HG03175 (cell line): ENCODE data around the gene ISLR.

Experiments
- ATAC-seq: cut with Tn5 transposase; IDR thresholded peaks from one replicate; pipeline ENCODE4 v1.9.1; 2021; ENCODE audit warnings: mild to moderate bottlenecking, moderate library complexity; ENCODE audit not compliant: unreplicated experiment

The ISLR gene, protein sequence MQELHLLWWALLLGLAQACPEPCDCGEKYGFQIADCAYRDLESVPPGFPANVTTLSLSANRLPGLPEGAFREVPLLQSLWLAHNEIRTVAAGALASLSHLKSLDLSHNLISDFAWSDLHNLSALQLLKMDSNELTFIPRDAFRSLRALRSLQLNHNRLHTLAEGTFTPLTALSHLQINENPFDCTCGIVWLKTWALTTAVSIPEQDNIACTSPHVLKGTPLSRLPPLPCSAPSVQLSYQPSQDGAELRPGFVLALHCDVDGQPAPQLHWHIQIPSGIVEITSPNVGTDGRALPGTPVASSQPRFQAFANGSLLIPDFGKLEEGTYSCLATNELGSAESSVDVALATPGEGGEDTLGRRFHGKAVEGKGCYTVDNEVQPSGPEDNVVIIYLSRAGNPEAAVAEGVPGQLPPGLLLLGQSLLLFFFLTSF

DNA sequence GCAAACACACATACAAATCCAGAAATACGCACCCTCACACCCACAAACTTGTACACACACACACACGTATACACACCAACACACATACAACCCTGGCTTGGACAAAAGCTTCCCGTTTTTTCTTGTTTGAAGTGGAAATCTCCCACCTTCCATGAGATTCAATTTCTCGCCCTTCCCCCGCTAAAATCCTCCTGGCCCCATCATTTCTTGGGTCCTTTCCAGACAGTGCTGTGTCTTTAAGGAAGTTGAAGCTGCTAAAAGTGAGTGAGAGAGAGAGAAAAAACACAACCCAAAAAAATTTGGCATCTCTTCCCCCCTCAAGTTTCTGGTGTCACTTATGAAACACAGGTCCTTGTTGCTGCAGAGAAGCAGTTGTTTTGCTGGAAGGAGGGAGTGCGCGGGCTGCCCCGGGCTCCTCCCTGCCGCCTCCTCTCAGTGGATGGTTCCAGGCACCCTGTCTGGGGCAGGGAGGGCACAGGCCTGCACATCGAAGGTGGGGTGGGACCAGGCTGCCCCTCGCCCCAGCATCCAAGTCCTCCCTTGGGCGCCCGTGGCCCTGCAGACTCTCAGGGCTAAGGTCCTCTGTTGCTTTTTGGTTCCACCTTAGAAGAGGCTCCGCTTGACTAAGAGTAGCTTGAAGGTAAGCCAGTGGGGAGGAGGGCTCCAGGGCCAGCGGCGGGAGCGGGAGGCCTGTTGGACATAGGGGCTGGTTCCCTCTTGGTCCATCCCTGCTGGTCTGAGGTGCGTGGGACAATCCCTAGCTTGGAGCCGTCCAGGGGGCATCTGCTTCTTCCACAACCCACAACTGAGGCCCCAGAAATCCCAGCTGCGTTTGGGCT is at the start of gene ISLR:
Gene ISLR (plus strand): TSS at position 331 of the 839 bp plus-strand sequence. CDS start 1,149 bp downstream, outside the sequence.
- no peak for ATAC-seq

DNA sequence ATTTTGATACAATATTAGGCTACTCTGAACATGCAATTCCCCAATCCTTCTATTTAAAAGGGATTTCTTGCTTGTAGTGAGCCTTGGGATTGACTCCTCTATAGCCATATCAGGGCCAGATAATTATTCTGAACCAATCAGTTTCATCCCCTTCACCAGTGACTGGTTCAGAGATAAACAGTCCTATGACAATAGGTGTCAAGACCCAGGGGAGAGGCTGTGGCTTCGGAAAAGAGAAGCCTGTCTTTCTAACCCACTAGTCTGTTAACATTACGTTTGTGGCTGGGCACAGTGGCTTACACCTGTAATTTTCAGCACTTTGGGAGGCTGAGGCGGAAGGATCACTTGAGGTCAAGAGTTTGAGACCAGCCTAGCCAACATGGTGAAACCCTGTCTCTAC is 49.3 kb upstream of the ISLR start:
- ATAC-seq, result no peak

DNA sequence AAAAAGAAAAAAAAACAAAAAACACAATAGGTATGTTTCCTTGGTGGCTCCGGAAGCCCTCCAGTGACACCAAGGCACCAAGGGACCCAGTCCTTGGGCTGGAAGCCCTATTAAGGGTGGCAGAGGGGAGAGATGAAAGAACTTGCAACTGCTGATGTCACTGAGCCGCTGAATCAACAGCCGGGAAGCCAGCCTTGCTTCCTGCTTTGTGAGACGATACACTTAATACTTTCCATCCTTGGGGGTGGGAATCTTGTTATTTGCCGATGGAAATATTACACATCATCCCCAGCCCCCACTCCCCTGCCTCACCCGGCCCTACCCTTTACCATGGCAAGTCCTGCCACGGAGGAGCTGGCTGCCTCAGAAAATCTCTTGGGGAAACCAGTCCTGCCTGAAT is 48.8 kb upstream of the ISLR start:
- no peak for ATAC-seq

DNA sequence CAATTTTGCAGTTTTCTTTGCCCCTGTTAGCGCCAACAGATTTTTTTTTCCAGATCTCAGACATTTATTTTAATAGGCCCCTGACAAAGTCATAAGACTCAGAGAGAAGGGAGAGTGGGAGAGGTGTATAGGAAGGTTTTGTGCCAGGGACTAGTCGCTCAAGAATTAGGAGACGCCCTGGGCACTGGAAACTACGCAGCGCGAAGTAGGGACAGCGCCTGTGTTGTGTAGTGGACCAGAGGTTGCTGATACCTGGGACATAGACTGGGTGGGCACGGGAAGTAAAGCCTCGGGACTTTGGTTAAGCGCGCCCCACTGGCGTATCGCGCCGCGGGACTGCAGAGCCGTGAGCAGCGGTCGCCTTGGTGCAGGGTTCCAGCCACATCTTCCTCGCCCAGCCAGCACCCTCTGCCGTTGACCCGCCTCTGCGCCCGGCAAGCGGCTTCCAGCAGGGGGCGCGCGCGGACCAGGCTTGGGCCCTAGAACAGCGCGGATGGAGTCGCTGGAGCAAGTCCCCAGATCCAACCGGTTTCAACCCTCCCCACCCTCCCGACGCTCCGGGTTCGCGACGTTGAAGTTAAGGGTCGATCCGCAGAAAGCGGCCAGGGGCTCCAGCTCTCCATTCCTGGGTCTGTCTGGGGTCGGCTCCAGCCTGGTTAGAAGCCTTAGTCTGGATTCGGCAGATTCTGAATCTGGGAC is 46.1 kb upstream of the ISLR start:
- ATAC-seq, result peak; percentile 70

DNA sequence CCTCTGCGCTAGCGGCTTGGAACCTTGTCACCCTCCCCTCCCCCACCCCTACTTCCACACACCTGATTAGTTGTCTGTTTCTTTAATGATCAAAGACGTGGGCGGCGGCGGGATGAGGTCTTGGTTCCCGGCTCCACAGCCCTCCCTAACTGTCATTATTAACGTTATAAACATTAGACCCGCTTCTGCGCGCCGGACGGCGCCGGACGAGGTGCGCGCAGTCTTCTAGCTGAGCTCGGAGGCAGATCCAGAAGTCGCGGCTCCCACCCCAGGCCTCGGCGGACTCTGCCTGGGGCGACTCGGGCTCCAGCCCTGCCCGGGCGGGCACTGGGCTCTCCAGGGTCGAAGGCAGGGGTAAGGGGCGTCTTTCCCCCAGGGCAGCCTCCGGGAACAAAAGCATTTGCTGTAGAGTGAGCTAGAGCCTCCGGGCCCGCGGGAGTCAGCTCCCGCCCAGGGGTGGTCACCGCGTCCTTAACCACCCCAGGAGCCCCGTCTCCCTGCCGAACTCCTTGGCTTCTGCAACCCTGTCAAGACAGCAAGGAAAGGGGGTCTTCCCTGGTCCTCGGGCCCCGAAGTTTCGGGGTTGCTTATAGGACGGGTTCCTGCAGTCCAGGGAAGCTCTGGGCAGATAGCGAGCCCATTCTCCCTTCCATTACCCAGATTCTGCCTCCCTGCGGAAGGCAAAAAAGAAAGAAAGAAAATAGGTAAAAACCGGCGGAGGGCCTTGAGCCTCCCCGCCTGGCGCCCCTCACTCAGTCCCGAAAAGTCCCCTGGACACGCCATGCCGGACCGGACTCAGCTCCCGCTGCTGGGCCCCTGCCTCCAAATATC is 45.3 kb upstream of the ISLR start:
- no peak for ATAC-seq

DNA sequence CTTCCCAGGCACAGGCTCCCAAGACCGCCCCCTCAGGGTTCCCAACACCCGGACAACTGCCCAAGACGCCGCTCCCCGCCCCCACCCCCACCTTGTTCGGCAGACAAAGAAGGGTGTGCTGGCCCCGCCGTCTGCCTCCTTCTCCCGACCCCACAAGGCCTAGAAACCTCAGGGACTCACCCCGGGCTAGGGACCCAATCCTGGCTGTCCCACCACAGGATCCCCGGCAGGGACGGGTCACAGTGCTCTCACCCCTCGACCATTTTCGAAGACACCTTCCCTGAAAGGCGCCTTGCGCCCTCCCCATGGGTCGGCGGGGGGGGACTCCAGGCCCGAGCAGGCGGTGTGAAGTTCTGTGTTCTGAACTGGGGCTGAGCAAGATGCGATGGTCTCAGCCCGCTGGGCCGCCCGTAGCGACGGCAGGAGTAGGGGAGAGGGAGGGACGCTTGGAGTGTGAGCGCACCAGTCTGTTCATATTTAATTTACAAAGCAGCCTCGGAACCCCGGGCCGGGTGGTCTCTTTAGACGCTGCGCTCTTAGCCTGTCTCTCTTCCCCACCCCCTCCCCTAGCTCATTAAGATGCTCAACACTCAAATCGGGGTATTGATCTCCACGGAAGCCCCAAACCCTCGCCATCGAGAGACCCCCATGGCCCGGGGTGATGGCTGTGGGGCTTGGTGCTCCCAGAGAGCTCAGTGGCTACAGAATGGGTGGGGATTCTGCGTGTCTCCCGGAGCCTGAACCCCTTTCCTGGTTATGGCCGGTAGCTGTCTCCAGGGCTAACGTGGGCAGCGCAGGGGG is 44.5 kb upstream of the ISLR start:
- ATAC-seq, result no peak

DNA sequence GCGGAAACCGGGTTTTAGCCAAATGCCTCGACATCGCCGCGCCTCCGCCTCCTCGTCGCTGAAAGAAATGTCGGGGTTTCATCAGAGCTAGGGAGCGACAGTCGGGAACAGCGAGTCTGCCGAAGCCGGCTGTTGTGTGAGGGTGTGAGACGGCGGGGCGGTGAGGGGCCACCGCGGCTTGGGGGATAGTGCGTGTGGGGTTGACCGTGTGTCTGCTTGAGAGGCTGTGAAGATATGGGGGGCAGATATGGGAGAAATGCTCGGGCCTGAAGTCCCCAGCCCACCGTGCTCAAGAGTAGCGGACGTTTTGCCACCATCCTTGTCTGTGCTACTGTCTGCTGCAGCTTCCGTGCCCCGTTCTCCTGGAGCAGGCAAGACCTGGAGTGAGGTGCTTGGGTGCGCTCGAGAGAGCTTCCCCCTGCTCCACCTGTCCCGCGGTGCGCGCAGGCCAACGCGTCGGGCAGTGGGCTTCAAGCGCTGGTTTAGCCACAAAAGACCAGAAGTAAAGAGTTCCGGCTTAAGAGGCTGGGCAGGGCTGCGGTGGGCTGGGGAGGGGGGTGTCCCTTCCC is 43.8 kb upstream of the ISLR start:
- ATAC-seq, result no peak

DNA sequence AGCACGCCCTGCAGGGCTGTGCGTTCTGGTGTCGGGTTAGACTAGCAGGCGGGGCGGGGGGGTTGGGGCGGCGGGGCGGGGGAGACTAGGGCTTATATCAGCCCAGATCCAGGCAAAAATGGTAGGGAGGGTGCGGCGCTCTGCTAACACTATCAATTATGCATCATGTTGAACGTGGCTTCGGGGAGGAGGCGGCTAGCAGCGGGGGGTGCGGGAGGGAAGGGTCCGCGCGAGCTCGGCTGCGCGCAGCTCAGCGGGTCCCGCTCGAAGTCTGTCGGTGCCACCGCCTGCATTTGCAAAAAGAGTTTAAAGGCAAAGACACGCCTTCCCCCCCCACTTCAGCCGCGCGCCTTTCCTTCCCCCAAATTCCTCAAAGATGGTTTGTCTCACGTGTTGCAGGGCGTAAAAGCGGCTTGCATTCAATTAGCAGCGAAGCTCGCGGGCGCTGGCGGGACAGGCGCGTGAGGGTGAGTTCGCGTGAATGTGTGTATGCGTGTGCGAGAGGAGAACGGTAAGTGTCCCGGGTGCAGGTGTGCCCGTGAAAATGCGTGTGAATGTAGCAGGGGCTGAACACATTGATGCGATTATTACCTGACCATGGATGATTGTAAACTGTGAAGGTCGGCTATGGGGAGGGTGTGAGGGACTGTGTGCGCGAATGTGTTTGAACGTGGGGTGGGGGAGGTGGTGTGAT is 43.2 kb upstream of the ISLR start, which contains the start of gene ISLR2:
Gene ISLR2 (plus strand): TSS at position 432 of the 694 bp plus-strand sequence. CDS start 2,169 bp downstream, outside the sequence.
- no peak for ATAC-seq

DNA sequence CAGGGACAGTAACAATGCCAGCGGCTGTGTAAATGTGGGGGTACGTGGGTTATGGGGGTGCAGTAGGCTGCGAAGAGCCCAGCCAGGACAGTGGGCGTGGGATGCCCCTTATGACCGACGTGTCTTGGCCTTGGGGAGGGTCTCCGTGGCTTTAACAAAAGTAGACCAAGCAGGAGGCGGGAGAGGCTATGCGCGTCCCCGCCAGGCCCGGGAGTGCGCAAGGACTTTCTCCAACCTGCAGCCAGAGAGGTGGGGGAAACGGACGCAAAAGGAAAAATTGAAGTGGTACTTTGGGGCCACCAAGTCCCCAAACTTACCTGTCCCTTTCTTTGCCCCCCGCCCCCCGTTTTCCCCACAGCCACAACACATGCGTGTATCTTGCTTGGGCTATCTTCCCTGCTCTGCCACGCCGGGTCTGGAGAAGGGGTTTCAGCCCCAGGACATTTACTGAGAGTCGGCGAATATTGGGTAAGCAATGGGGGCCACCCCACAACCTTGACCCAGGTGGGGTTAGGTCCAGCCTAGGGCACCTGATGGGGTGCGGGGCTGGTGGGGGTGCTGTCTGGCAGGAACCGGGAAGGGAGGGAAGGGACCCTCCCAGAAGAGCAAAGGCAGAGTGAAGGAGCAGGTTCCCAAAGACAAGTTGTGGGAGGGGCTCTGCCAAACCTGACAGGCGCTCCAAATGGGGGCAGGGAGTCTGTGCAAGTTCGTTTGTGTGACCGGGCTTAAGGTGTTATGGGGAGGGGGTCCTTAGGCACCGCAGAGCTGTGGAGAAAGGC is 42.5 kb upstream of the ISLR start:
- no peak for ATAC-seq

DNA sequence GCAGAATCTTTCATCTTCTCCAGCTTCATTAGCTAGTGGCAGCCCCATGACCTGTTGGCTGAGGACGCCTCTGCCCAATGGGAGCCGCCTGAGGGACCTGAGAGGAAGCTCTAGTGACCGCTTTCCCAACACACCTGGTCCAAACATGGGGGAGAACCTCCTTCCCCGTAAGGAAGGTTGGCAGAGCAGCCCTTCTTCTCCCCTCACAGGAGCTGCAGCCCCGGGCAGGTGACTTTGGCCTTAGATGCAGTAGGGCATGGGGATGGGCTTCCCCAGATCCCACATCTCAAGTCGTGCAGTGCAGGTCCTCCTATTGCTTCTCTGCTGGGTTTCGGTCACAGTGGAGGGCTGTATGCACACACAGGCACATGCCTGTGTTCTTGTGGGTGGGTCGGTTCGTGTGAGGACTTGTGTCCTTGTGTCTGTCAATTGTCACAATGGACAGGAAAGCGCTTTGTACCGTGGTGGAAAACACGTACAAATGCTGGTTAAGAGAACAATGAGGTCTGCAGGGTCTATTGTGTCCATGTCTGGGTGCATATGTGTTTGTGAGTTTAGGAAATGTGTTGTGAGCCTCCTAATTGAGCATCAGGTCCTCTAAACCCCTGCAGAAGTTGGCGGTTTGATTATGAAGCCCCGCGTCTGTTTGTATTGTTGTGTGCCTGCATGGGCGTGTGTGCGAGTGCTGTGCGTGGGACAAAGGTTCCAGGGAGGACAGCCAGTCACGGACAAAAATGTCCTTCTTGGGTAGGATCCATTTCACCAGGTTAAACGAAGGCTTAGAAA is 41.7 kb upstream of the ISLR start:
- ATAC-seq, result no peak

DNA sequence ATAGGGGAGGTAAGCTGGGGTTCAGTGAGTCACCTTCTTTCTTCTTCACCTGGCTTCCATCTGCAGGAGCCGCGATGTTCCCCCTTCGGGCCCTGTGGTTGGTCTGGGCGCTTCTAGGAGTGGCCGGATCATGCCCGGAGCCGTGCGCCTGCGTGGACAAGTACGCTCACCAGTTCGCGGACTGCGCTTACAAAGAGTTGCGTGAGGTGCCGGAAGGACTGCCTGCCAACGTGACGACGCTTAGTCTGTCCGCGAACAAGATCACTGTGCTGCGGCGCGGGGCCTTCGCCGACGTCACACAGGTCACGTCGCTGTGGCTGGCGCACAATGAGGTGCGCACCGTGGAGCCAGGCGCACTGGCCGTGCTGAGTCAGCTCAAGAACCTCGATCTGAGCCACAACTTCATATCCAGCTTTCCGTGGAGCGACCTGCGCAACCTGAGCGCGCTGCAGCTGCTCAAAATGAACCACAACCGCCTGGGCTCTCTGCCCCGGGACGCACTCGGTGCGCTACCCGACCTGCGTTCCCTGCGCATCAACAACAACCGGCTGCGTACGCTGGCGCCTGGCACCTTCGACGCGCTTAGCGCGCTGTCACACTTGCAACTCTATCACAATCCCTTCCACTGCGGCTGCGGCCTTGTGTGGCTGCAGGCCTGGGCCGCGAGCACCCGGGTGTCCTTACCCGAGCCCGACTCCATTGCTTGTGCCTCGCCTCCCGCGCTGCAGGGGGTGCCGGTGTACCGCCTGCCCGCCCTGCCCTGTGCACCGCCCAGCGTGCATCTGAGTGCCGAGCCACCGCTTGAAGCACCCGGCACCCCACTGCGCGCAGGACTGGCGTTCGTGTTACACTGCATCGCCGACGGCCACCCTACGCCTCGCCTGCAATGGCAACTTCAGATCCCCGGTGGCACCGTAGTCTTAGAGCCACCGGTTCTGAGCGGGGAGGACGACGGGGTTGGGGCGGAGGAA is 40.5 kb upstream of the ISLR start:
- no peak for ATAC-seq

DNA sequence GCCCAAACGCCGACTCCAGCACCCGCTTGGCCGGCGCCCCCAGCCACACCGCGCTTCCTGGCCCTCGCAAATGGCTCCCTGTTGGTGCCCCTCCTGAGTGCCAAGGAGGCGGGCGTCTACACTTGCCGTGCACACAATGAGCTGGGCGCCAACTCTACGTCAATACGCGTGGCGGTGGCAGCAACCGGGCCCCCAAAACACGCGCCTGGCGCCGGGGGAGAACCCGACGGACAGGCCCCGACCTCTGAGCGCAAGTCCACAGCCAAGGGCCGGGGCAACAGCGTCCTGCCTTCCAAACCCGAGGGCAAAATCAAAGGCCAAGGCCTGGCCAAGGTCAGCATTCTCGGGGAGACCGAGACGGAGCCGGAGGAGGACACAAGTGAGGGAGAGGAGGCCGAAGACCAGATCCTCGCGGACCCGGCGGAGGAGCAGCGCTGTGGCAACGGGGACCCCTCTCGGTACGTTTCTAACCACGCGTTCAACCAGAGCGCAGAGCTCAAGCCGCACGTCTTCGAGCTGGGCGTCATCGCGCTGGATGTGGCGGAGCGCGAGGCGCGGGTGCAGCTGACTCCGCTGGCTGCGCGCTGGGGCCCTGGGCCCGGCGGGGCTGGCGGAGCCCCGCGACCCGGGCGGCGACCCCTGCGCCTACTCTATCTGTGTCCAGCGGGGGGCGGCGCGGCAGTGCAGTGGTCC is 39.7 kb upstream of the ISLR start:
- no peak for ATAC-seq

DNA sequence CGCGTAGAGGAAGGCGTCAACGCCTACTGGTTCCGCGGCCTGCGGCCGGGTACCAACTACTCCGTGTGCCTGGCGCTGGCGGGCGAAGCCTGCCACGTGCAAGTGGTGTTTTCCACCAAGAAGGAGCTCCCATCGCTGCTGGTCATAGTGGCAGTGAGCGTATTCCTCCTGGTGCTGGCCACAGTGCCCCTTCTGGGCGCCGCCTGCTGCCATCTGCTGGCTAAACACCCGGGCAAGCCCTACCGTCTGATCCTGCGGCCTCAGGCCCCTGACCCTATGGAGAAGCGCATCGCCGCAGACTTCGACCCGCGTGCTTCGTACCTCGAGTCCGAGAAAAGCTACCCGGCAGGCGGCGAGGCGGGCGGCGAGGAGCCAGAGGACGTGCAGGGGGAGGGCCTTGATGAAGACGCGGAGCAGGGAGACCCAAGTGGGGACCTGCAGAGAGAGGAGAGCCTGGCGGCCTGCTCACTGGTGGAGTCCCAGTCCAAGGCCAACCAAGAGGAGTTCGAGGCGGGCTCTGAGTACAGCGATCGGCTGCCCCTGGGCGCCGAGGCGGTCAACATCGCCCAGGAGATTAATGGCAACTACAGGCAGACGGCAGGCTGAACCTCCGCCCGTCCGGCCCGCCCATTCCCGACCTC is 39.0 kb upstream of the ISLR start:
- ATAC-seq, result no peak

DNA sequence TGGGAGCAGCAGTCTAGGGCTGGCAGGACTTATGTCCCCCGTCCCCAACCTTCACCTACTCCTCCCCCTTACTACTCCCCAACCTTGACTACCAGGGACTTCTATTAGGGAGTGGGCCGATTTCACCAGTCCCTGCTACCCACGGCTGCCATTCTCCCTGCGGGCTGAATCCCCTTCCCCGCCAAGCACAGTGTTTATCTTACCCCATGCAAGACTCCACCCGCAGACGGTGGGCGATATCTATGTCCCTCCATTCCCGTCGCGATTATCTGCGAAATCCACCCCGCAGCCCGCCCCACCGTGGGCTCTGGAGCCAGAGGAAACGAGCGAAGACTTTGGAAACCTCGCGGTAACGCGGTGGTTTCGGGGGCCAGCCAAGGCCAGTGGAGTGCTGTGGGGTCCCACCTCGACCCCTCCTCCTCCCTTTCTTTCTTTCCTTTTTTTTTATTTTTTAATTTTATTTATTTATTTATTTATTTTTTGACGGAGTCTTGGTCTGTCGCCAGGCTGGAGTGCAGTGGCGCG is 38.4 kb upstream of the ISLR start:
- no peak for ATAC-seq

DNA sequence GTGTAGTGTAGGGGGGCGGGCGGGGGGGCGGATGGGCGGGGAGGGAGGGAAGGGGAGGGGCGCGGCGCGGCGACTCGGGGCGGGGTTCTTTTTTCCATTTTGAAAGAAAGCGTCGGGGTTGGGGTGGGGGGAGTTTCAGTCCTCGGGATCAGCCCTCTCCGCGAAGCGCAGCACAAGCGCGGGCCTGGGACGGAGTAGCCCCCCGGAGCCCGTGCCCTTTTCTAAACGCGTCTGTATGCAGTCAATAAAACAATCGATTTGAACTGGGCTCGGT is 37.0 kb upstream of the ISLR start:
- ATAC-seq, result no peak
